Esophagus squamous epithelium (tissue), 4 donors: ENCODE measurements around the gene CC2D1B.

Source experiments
- CTCF ChIP-seq, 6 experiments: fragments of 450-650 bp in 4 of 6; fragments of 200-600 bp in 2 of 6; sonication (generic) in 2 of 6; IDR thresholded peaks; one replicate each; pipeline ENCODE4 v1.5.1; 2016 to 2019; ENCODE audit warnings: antibody characterized with exemption in 6 of 6, mild to moderate bottlenecking in 4 of 6, moderate library complexity in 4 of 6
- POLR2A ChIP-seq, 4 donors: fragments of 450-650 bp; IDR thresholded peaks; one replicate each; pipeline ENCODE4 v1.6.1; 2017; ENCODE audit warnings: antibody characterized with exemption in 4 of 4, mild to moderate bottlenecking in 4 of 4, moderate library complexity in 3 of 4

GRCh38 chr1:52306227-52307006 is 59.6 kb downstream of the CC2D1B start:
- no peak for TF ChIP-seq CTCF (IDR thresholded peaks at IDR 0.05)
- no peak for TF ChIP-seq POLR2A (IDR thresholded peaks at IDR 0.05)
